ENCODE data around the gene RBM5.

Gene RBM5

GRCh38 chr3:50138266-50139200 lies 49.8 kb downstream of the RBM5 start:
- no peak for DNase-seq (ENCODE audit: low read depth, low spot score)

- DNase-seq (ENCODE audit: low read depth, low spot score): no peak
These were observed 50.6 kb downstream of the RBM5 start for GRCh38 chr3:50139308-50139707.

GRCh38 chr3:50139718-50140423 lies 51.2 kb downstream of the RBM5 start:
- DNase-seq (ENCODE audit: low read depth, low spot score): no peak

- no peak for DNase-seq (ENCODE audit: low read depth, low spot score)
These were observed 52.3 kb downstream of the RBM5 start for GRCh38 chr3:50140990-50141389.

- DNase-seq (ENCODE audit: low read depth, low spot score): no peak
These were observed 57.7 kb downstream of the RBM5 start for GRCh38 chr3:50146316-50146901.

- no peak for DNase-seq (ENCODE audit: low read depth, low spot score)
These were observed 58.3 kb downstream of the RBM5 start for GRCh38 chr3:50147016-50147415.

- DNase-seq (ENCODE audit: low read depth, low spot score): no peak
These were observed 58.7 kb downstream of the RBM5 start for GRCh38 chr3:50147447-50147846.

- DNase-seq (ENCODE audit: low read depth, low spot score): no peak
These were observed 59.1 kb downstream of the RBM5 start for GRCh38 chr3:50147861-50148260.

GRCh38 chr3:50150404-50150750 lies 61.7 kb downstream of the RBM5 start:
- no peak for DNase-seq (ENCODE audit: low read depth, low spot score)

GRCh38 chr3:50150863-50151686 lies 62.4 kb downstream of the RBM5 start:
- no peak for DNase-seq (ENCODE audit: low read depth, low spot score)

- DNase-seq (ENCODE audit: low read depth, low spot score): no peak
These were observed 63.0 kb downstream of the RBM5 start for GRCh38 chr3:50151728-50152127.

GRCh38 chr3:50153782-50154475 lies 65.2 kb downstream of the RBM5 start:
- no peak for DNase-seq (ENCODE audit: low read depth, low spot score)

GRCh38 chr3:50154476-50154839 lies 65.7 kb downstream of the RBM5 start:
- DNase-seq (ENCODE audit: low read depth, low spot score): no peak

GRCh38 chr3:50154840-50155490 lies 66.2 kb downstream of the RBM5 start, which contains the start of gene SEMA3F:
Gene SEMA3F (plus strand): TSS chr3:50155324. CDS start chr3:50159623, 4,299 bp downstream.
- DNase-seq (ENCODE audit: low read depth, low spot score): no peak

GRCh38 chr3:50155491-50155878 lies 66.8 kb downstream of the RBM5 start:
- no peak for DNase-seq (ENCODE audit: low read depth, low spot score)

- no peak for DNase-seq (ENCODE audit: low read depth, low spot score)
These were observed 67.2 kb downstream of the RBM5 start for GRCh38 chr3:50155891-50156290.

GRCh38 chr3:50156549-50157493 lies 68.1 kb downstream of the RBM5 start:
- DNase-seq (ENCODE audit: low read depth, low spot score): no peak

GRCh38 chr3:50157827-50158529 lies 69.3 kb downstream of the RBM5 start:
- DNase-seq (ENCODE audit: low read depth, low spot score): no peak

Measured in smooth muscle cell of the brain vasculature (primary cell).